WTC11 (cell line): ENCODE data around the gene OXT.
"Not testable (repeated sequence)": the region's sequence is repeated elsewhere in the genome, so short reads cannot be mapped to it uniquely, and the experiment has no call there.

ENCODE experiments used
- CREB1 ChIP-seq: sonication (generic); formaldehyde crosslinking; IDR thresholded peaks from 2 replicates; pipeline ENCODE4 v1.8.0; 2023; ENCODE audit warnings: mild to moderate bottlenecking, missing genetic modification reagents
- CTCF ChIP-seq: fragments of 200-600 bp; IDR thresholded peaks from 2 replicates; pipeline ENCODE4 v1.8.0; 2022; ENCODE audit warnings: antibody characterized with exemption
- E2F1 ChIP-seq: sonication (generic); formaldehyde crosslinking; IDR thresholded peaks from 2 replicates; pipeline ENCODE4 v1.8.0; 2022; ENCODE audit warnings: mild to moderate bottlenecking, missing genetic modification reagents
- FOXJ3 ChIP-seq: sonication (generic); formaldehyde crosslinking; IDR thresholded peaks from 2 replicates; pipeline ENCODE4 v1.9.0; 2021; ENCODE audit warnings: missing genetic modification reagents, mild to moderate bottlenecking, borderline replicate concordance
- IRF2 ChIP-seq: sonication (generic); formaldehyde crosslinking; IDR thresholded peaks from 2 replicates; pipeline ENCODE4 v1.8.0; 2022; ENCODE audit warnings: low read depth, missing genetic modification reagents, borderline replicate concordance
- JUN ChIP-seq: sonication (generic); formaldehyde crosslinking; IDR thresholded peaks from 2 replicates; pipeline ENCODE4 v1.8.0; 2023; ENCODE audit warnings: mild to moderate bottlenecking, missing genetic modification reagents
- NFE2L1 ChIP-seq: sonication (generic); formaldehyde crosslinking; IDR thresholded peaks from 2 replicates; pipeline ENCODE4 v1.8.1; 2023; ENCODE audit warnings: missing genetic modification reagents
- SMAD4 ChIP-seq: sonication (generic); formaldehyde crosslinking; IDR thresholded peaks from 2 replicates; pipeline ENCODE4 v1.8.0; 2022; ENCODE audit warnings: mild to moderate bottlenecking, missing genetic modification reagents
- USF1 ChIP-seq: sonication (generic); formaldehyde crosslinking; IDR thresholded peaks from 2 replicates; pipeline ENCODE4 v1.8.0; 2022; ENCODE audit warnings: mild to moderate bottlenecking, missing genetic modification reagents
- ZNF219 ChIP-seq: sonication (generic); formaldehyde crosslinking; IDR thresholded peaks from 2 replicates; pipeline ENCODE4 v1.8.0; 2023; ENCODE audit warnings: missing genetic modification reagents, mild to moderate bottlenecking, borderline replicate concordance
- ZNF281 ChIP-seq: sonication (generic); formaldehyde crosslinking; IDR thresholded peaks from 2 replicates; pipeline ENCODE4 v1.8.0; 2023; ENCODE audit warnings: mild to moderate bottlenecking, missing genetic modification reagents

- TF ChIP-seq CTCF; E2F1; JUN (CRISPR knock-in tag); USF1 (CRISPR knock-in tag); FOXJ3; ZNF219 (CRISPR knock-in tag); SMAD4 (CRISPR knock-in tag); ZNF281; NFE2L1 (CRISPR knock-in tag); IRF2 (CRISPR knock-in tag); CREB1 (CRISPR knock-in tag): not testable (repeated sequence)
These were observed 1.8 kb downstream of the OXT start for GRCh38 chr20:3073251-3073643.
